Stimulated activated CD8-positive, alpha-beta memory T cell treated with anti-CD3 and anti-CD28 coated beads, Interleukin-7, amount 100 ng/mL, for 4 hours (primary cell): Measurements from ENCODE around the gene WHAMM.
A peak's percentile ranks its signal among the peaks of the same experiment; 100 is the strongest.
"Not testable (repeated sequence)": the region's sequence is repeated elsewhere in the genome, so short reads cannot be mapped to it uniquely, and the experiment has no call there.

Source experiments
- DNase-seq, 2 donors: peaks; one replicate each; pipeline ENCODE4 v3.0.0-alpha.2; 2020; ENCODE audit warnings: low read depth in 2 of 2

The WHAMM gene

GRCh38 chr15:82838096-82838735 is 28.8 kb downstream of the WHAMM start:
- DNase-seq = no peak

GRCh38 chr15:82839136-82839535 is 29.7 kb downstream of the WHAMM start:
- DNase-seq = no peak

- no peak for DNase-seq
Measured at GRCh38 chr15:82840166-82840565, 30.7 kb downstream of the WHAMM start.

- no peak for DNase-seq
Measured at GRCh38 chr15:82843566-82843965, 34.1 kb downstream of the WHAMM start.

GRCh38 chr15:82845686-82846085 is 36.3 kb downstream of the WHAMM start:
- DNase-seq = no peak

- no peak for DNase-seq
Measured at GRCh38 chr15:82846621-82847020, 37.2 kb downstream of the WHAMM start.

- no peak for DNase-seq
Measured at GRCh38 chr15:82847703-82848102, 38.3 kb downstream of the WHAMM start.

GRCh38 chr15:82848241-82848993 is 39.0 kb downstream of the WHAMM start:
- no peak for DNase-seq

- DNase-seq = peak in 1 of 2 donors; percentile 6
Measured at GRCh38 chr15:82849556-82850512, 40.4 kb downstream of the WHAMM start.

GRCh38 chr15:82850731-82851130 is 41.3 kb downstream of the WHAMM start:
- no peak for DNase-seq

GRCh38 chr15:82851306-82851850 is 42.0 kb downstream of the WHAMM start:
- DNase-seq = no peak

- no peak for DNase-seq
Measured at GRCh38 chr15:82851981-82852511, 42.6 kb downstream of the WHAMM start.

- no peak for DNase-seq
Measured at GRCh38 chr15:82852941-82853561, 43.6 kb downstream of the WHAMM start.

- DNase-seq = no peak
Measured at GRCh38 chr15:82854554-82854953, 45.1 kb downstream of the WHAMM start.

- DNase-seq = no peak
Measured at GRCh38 chr15:82855286-82856100, 46.1 kb downstream of the WHAMM start.

GRCh38 chr15:82856397-82857170 is 47.2 kb downstream of the WHAMM start:
- DNase-seq = no peak

GRCh38 chr15:82858932-82859331 is 49.5 kb downstream of the WHAMM start:
- DNase-seq = no peak

- no peak for DNase-seq
Measured at GRCh38 chr15:82862886-82863285, 53.5 kb downstream of the WHAMM start.

- DNase-seq = no peak
Measured at GRCh38 chr15:82864967-82865366, 55.5 kb downstream of the WHAMM start.

GRCh38 chr15:82865581-82865980 is 56.2 kb downstream of the WHAMM start:
- not testable (repeated sequence) for DNase-seq
